ENCODE data around the gene FNIP1.

DNA sequence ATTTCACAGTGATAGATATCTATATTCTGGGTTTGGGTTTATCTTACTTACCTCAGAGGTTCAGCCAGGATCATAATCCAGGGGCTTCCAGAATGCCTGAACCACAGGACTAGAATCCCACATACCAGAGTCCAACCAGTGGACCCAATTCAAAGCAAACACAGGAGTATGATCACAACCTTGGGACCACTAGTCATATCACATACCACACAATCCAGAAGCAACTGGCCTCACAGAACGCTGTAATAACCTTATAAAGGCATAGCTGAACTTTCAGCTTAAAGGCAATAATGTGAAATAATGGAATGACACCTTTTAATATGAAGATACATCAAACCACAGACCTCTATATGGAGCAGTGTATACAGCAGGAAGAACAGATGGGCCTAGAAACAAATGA, 187.0 kb downstream of the FNIP1 start:
- TF ChIP-seq TCF7L2 (IDR thresholded peaks at IDR 0.05; ENCODE audit: low read depth, low read length) (no peak), CBX5 (IDR thresholded peaks at IDR 0.05; ENCODE audit: borderline replicate concordance, low read depth) (no peak), EP300 (IDR thresholded peaks at IDR 0.05; ENCODE audit: low read length) (no peak), FOXK1 (CRISPR knock-in tag; IDR thresholded peaks at IDR 0.05; ENCODE audit: borderline replicate concordance) (no peak)

Data from K562 (cell line).